ENCODE data around the gene FSTL4.

DNA sequence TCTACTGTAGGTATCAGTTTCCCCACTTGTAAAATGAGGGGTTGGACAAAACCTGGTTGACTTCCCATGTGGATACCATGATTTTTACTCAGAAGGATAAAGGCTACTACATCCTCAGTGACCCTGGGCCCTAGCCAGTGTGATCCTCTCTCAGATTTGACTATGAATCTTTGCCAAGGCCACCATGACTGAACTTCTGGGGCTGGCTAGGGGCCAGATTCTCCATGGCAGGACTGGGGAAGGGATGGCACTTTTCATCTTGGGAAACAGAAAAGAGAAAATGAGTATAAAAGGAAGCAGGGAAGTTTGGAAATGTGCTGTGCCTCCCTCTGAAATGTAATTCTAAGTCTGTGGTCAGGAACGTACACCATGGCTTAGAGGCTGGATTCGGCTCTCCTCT lies 1.4 kb upstream of the FSTL4 start:
- no peak for TF ChIP-seq POLR2A (IDR thresholded peaks at IDR 0.05)
- TF ChIP-seq, protein P1, sequence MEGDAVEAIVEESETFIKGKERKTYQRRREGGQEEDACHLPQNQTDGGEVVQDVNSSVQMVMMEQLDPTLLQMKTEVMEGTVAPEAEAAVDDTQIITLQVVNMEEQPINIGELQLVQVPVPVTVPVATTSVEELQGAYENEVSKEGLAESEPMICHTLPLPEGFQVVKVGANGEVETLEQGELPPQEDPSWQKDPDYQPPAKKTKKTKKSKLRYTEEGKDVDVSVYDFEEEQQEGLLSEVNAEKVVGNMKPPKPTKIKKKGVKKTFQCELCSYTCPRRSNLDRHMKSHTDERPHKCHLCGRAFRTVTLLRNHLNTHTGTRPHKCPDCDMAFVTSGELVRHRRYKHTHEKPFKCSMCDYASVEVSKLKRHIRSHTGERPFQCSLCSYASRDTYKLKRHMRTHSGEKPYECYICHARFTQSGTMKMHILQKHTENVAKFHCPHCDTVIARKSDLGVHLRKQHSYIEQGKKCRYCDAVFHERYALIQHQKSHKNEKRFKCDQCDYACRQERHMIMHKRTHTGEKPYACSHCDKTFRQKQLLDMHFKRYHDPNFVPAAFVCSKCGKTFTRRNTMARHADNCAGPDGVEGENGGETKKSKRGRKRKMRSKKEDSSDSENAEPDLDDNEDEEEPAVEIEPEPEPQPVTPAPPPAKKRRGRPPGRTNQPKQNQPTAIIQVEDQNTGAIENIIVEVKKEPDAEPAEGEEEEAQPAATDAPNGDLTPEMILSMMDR (IDR thresholded peaks at IDR 0.05): no peak

Data from prostate gland (tissue), 2 donors.